BLaER1 (cell line): ENCODE measurements around the gene LRRC42.

Experiments used
- H3K27ac ChIP-seq: shearing (Covaris generic); formaldehyde crosslinking; 2 replicates; pipeline ENCODE4 v1.8.1; 2022
- H3K27me3 ChIP-seq: shearing (Covaris generic); formaldehyde crosslinking; 2 replicates; pipeline ENCODE4 v1.8.1; 2022
- H3K36me3 ChIP-seq: shearing (Covaris generic); formaldehyde crosslinking; 2 replicates; pipeline ENCODE4 v1.8.1; 2022
- H3K4me1 ChIP-seq: shearing (Covaris generic); formaldehyde crosslinking; 2 replicates; pipeline ENCODE4 v1.8.1; 2022
- H3K4me2 ChIP-seq: shearing (Covaris generic); formaldehyde crosslinking; 2 replicates; pipeline ENCODE4 v1.8.1; 2022
- H3K4me3 ChIP-seq: shearing (Covaris generic); formaldehyde crosslinking; 2 replicates; pipeline ENCODE4 v1.8.1; 2022
- H3K9ac ChIP-seq: shearing (Covaris generic); formaldehyde crosslinking; 2 replicates; pipeline ENCODE4 v1.8.1; 2022
- H3K9me3 ChIP-seq: shearing (Covaris generic); formaldehyde crosslinking; 2 replicates; pipeline ENCODE4 v1.8.1; 2022
- H4K20me1 ChIP-seq: shearing (Covaris generic); formaldehyde crosslinking; 2 replicates; pipeline ENCODE4 v1.8.1; 2022
- Cebpa-rat ChIP-seq: shearing (Covaris generic); IDR thresholded peaks from 2 replicates; pipeline ENCODE4 v1.8.1; 2022

LRRC42 gene

DNA sequence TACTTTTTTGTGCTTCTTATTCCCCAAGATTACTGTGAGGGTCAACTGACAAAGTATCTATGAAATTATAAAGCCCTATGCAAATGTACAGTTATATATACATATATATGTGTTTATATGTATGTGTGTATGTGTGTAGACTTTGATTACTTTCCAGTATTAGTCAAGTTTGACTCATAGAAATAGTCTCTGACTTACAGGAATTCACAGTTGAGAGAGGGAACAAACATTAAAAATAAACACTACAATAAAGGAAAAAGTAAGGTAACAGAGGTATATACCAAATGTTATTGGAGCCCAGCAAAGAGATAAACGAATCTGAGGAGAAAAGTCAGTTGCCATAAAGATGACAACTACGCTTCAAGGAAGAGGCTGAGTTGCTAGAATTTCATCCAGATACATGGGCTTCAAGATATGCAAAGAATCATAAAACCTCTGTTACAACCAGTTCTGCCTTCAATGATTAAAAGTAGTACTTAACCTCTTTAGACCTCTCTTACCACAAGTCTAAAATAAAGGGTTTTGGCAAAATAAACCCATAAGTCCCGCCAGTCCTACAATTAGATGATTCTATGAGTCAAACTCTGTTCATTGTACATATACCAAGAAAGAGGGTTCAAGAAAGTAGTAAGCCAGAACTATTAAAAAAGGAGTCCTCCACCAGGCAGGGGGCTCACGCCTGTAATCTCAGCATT is 7.9 kb upstream of the LRRC42 start:
- Histone ChIP-seq H4K20me1 (no peaks in the 10 kb centered on the region), H3K4me1 (peaks cover 1% of the 10 kb centered on the region), H3K4me3 (no peak overlapping the region), H3K9ac (no peak overlapping the region), H3K27ac (no peak overlapping the region), H3K9me3 (peaks cover 17% of the 10 kb centered on the region), H3K36me3 (peaks cover 60% of the 10 kb centered on the region), H3K4me2 (no peak overlapping the region), H3K27me3 (no peaks in the 10 kb centered on the region)
- no peak for TF ChIP-seq Cebpa-rat

DNA sequence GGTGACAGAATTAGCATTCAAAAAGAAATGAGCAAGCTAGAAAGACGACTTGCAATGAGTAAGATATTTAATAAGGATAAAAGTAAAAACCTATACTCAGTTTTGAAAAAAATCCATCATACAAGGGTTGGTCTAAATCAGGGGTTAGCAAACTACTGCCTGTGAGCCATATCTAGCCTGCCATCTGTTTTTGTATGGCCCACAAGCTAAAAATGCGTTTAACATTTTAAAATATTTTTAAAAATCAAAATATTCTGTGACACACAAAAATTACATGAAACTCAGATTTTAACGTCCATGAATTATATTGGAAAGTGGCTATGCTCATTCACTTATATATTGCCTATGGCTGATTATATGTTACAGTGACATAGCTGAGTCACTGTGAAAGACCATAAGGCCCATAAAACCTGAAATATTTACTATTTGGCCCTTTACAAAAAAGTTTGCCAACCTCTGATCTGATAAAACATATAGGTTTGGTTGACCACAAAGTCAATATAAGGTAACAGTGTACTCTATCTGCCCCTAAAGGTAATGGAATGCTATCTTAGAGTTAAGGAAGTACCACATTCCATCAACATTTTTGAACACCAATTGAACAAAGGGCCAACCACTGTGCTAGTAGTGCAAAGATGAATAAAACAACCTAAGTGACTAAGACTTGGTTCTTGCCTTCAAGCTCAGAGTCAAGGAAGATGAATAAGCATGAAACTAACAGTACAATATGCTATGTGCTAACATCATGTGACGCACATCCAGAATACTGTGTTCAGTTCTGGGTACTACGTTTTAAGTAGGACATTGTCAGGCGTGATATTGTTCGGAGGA is 3.8 kb upstream of the LRRC42 start:
- H3K27ac ChIP-seq = no peak overlapping the region
- H4K20me1 ChIP-seq = 0 out of 2 replicates have a peak, but pooled peaks cover under 1% of the 10 kb centered on the region
- H3K4me1 ChIP-seq = peaks cover 26% of the 10 kb centered on the region
- no peak overlapping the region for H3K4me2 ChIP-seq
- peaks cover 24% of the 10 kb centered on the region for H3K36me3 ChIP-seq
- no peak overlapping the region for H3K9ac ChIP-seq
- no peak overlapping the region for H3K4me3 ChIP-seq
- no peaks in the 10 kb centered on the region for H3K27me3 ChIP-seq
- TF ChIP-seq Cebpa-rat = no peak
- no peaks in the 10 kb centered on the region for H3K9me3 ChIP-seq

DNA sequence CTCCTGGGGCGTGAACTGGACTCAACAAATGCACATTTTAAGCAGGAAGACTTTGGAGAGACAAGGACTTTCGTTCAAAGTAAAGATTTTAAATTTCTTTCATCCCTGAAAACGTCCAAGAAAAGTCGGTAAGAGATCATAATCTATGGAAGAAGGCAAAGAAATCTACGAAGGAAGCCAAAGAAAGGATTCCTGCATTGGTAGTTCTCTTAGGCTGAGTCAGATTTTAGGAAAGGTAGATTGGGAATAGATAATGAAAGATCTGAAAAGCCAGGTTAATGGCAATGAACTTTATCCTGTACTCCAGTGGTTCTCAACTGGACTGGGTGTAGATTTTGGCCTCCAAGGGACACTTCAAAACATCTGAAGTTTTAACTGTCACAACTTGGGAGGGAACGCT is 3.1 kb upstream of the LRRC42 start:
- Histone ChIP-seq H3K4me1 (peaks cover 34% of the 10 kb centered on the region), H3K36me3 (peaks cover 19% of the 10 kb centered on the region), H3K9ac (no peak overlapping the region), H3K4me2 (0 out of 2 replicates have a peak overlapping the region, but pooled peaks have one; percentile 95), H3K9me3 (no peaks in the 10 kb centered on the region), H3K27ac (no peak overlapping the region), H4K20me1 (peaks cover 8% of the 10 kb centered on the region), H3K27me3 (no peaks in the 10 kb centered on the region), H3K4me3 (no peak overlapping the region)
- TF ChIP-seq Cebpa-rat = no peak

DNA sequence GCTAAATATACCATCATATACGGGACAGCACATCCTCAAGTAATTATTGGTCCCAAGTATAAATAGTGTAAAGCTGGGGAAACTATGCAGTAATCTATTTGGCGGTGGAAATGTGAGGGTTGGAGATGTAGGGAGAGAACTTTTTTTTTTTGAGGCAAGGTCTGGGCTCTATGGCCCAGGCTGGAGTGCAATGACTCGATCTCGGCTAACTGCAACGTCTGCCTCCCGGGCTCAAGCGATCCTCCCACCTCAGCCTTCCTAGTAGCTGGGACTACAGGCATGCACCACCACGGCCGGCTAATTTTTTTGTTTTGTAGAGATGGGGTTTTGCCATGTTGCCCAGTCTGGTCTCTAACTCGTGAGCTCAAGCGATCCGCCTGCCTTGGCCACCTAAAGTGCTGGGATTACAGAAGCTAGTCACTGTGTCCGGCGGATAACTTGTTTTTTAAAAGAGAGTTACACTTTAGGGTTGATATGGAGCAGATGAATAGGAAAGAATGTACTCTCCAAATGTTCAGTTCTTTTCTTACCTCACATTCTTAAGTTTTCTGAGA is 2.6 kb upstream of the LRRC42 start:
- Histone ChIP-seq H3K4me2 (peak overlapping the region; percentile 95), H4K20me1 (peaks cover 12% of the 10 kb centered on the region), H3K36me3 (peaks cover 15% of the 10 kb centered on the region), H3K4me1 (peaks cover 38% of the 10 kb centered on the region), H3K27ac (no peak overlapping the region), H3K27me3 (no peaks in the 10 kb centered on the region), H3K9ac (no peak overlapping the region), H3K4me3 (no peak overlapping the region), H3K9me3 (no peaks in the 10 kb centered on the region)
- TF ChIP-seq Cebpa-rat = no peak

DNA sequence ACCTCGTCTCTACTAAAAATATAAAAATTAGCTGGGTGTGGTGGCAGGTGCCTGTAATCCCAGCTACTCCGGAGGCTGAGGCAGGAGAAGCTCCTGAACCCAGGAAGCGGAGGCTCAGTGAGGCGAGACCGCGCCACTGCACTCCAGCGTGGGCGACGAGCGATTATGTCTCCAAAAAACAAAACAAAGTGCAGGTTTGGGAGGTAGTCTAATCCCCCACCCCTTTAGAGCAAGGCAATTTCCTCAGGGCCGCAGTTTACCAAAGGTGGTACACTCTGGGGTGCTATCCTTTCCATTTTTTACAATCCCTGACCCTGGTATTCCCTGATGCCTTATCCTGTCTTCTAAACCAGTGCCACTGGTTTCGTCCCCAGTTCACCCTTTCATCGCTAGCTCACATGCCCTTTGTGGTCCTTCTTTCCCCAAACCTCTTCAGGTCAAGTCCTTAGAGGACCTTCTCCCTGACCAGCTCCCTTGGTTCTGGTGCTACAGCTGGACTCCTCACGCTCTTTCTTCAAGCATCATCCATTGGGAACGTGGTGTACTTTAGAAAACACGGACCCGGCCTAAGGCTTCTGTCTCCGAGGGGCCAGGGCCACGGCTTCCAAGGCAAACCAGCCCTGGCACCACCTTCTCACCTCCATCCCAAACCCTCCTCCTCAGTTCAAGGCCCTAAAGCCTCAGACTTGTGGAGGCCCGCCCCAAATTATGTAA is 1.5 kb upstream of the LRRC42 start:
- Histone ChIP-seq H3K9ac (peak overlapping the region; percentile 81), H3K9me3 (no peaks in the 10 kb centered on the region), H3K4me1 (peaks cover 49% of the 10 kb centered on the region), H3K27ac (peak overlapping the region; percentile 76), H3K27me3 (no peaks in the 10 kb centered on the region), H4K20me1 (peaks cover 23% of the 10 kb centered on the region), H3K36me3 (peaks cover 11% of the 10 kb centered on the region; the same call in 1 of the 2 replicates), H3K4me3 (peak overlapping the region; percentile 83), H3K4me2 (peak overlapping the region; percentile 95)
- TF ChIP-seq Cebpa-rat = no peak

DNA sequence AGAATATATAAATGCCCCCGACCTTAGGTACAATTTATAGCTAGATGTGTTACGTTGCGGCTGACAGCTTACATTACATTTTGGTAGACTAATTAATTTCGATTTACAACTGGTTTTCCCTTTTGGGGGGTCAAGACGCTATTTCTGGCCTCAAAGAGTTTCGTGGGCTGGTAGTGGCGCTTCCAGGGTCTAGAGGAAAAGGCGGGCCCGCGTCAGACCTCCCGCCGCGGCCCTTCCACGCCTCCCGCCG is 1.0 kb upstream of the LRRC42 start:
- Histone ChIP-seq H3K4me2 (peak overlapping the region; percentile 95), H3K9ac (peak overlapping the region; percentile 81), H3K4me3 (peak overlapping the region; percentile 83), H4K20me1 (peaks cover 28% of the 10 kb centered on the region), H3K9me3 (no peaks in the 10 kb centered on the region), H3K27ac (peak overlapping the region; percentile 76), H3K4me1 (peaks cover 53% of the 10 kb centered on the region), H3K27me3 (no peaks in the 10 kb centered on the region), H3K36me3 (peaks cover 11% of the 10 kb centered on the region; the same call in 1 of the 2 replicates)
- TF ChIP-seq Cebpa-rat = no peak

DNA sequence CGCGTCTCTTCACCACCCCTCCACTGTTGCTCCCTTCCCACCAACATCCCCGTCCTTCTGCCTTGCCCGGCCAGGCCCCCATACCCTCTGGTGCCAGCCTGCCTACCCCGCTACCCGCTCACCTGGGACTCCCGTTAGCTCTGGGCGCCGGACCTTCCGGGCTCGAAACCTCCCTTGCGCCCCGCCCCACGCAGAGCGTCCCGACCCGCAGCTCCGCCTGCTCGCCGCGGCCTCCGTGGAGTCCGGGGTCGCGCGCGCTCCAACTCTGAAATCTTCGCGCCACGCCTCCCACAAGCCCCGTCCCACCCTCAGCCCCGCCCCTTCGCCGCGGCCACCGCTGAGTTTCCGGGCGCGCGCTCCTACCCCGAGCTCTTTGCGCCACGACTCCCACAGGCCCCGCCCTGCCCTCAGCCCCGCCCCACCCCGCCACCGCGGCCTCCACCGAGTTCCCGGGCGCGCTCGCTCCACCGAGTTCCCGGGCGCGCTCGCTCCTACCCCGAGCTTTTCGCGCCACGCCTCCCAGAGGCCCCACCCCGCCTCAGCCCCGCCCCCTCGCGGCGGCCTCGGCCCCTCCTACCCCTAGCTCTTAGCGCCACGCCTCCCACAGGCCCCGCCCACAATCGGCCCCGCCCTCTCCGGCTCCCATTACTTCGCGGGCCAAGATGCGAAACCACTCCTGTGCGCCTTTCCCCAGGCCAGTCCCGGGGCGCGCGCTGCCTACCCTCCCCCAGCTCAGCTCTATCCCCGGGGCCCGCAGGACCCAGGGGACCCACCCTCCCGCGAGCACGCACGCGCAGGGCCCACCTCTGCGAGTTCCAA is 508 bp upstream of the LRRC42 start, which contains the start of gene IFT25:
IFT25 (minus strand) TSS at position 267 of the 819 bp plus-strand sequence. CDS start 5,617 bp downstream, outside the sequence.
- TF ChIP-seq Cebpa-rat = no peak
- Histone ChIP-seq H3K27me3 (no peaks in the 10 kb centered on the region), H3K4me2 (peak within 1 kb of the TSS; percentile 95), H4K20me1 (peaks cover 33% of the 10 kb centered on the region), H3K4me1 (peaks cover 53% of the 10 kb centered on the region), H3K9ac (peak within 1 kb of the TSS; percentile 81), H3K9me3 (no peaks in the 10 kb centered on the region), H3K27ac (peak within 1 kb of the TSS; percentile 76), H3K4me3 (peak within 1 kb of the TSS; percentile 83), H3K36me3 (0 out of 2 replicates have a peak, but pooled peaks cover 14% of the 10 kb centered on the region)

DNA sequence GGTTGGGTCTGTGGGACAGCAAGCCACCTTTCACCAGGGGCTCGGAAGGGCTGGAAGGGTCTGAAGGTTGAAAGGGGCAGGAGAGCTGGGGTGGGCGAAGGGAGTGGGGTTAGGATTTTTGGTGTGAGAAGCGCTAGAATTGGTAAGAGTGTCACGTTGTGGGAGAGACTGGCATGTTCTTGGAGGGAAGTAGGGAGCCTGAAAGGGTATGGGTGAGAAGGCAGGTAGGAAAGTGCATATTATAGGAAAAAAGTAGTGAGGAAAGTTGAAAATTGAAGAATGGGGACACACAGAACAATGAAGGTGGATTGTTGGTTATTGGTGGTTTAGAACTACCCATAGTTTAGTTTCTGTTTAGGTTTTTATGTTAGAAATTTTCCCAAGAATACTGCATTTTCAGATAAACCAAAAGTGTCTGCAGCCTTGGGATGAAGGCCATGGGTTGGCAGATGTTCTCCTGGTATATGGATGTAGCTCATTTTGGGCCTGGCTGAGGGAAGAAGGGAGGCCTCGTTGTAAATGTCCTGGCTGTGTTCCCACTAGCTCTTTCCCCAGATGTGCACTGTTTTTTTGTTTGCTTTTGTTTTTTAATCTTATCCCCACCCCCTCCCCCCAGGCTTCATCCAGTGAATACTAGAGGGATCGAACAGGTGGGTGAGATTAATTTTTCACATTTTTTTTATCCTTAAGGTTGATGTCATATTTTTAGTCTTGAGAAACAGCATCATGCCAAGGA is 1.2 kb downstream of the LRRC42 start:
- Histone ChIP-seq H3K27me3 (no peaks in the 10 kb centered on the region), H3K4me1 (peaks cover 53% of the 10 kb centered on the region), H3K9ac (peak overlapping the region; percentile 71), H3K4me2 (peak overlapping the region; percentile 84), H4K20me1 (peaks cover 43% of the 10 kb centered on the region), H3K9me3 (no peaks in the 10 kb centered on the region), H3K27ac (0 out of 2 replicates have a peak overlapping the region, but pooled peaks have one; percentile 56), H3K4me3 (peak overlapping the region; percentile 83), H3K36me3 (peaks cover 25% of the 10 kb centered on the region)
- no peak for TF ChIP-seq Cebpa-rat
